Right kidney (tissue), 9 donors: ENCODE data around the gene VEZT.
"Not testable (repeated sequence)": the region's sequence is repeated elsewhere in the genome, so short reads cannot be mapped to it uniquely, and the experiment has no call there.

ENCODE experiments used
- DNase-seq: peaks from one replicate; pipeline ENCODE4 v3.0.0-alpha.2; 2016
- long read RNA-seq, 8 donors: transcript quantifications; one replicate each; lab custom pipeline, GENCODE V29; 2026

Gene VEZT
- long read RNA-seq, donor 1, full-length matches to known transcripts: 15 of 72 reads
- long read RNA-seq, donor 1, partial matches to known transcripts: 57 of 72 reads
- long read RNA-seq, donor 1, other reads (novel, unspliced or antisense): 0 of 72 reads
- long read RNA-seq, donor 2, full-length matches to known transcripts: 5 of 20 reads
- long read RNA-seq, donor 2, partial matches to known transcripts: 15 of 20 reads
- long read RNA-seq, donor 2, other reads (novel, unspliced or antisense): 0 of 20 reads
- long read RNA-seq, donor 3, full-length matches to known transcripts: 4 of 15 reads
- long read RNA-seq, donor 3, partial matches to known transcripts: 11 of 15 reads
- long read RNA-seq, donor 3, other reads (novel, unspliced or antisense): 0 of 15 reads
- long read RNA-seq, donor 4, full-length matches to known transcripts: 6 of 14 reads
- long read RNA-seq, donor 4, partial matches to known transcripts: 8 of 14 reads
- long read RNA-seq, donor 4, other reads (novel, unspliced or antisense): 0 of 14 reads
- long read RNA-seq, donor 5, full-length matches to known transcripts: 6 of 28 reads
- long read RNA-seq, donor 5, partial matches to known transcripts: 22 of 28 reads
- long read RNA-seq, donor 5, other reads (novel, unspliced or antisense): 0 of 28 reads
- long read RNA-seq, donor 6, full-length matches to known transcripts: 1 of 25 reads
- long read RNA-seq, donor 6, partial matches to known transcripts: 24 of 25 reads
- long read RNA-seq, donor 6, other reads (novel, unspliced or antisense): 0 of 25 reads
- long read RNA-seq, donor 7, full-length matches to known transcripts: 6 of 57 reads
- long read RNA-seq, donor 7, partial matches to known transcripts: 51 of 57 reads
- long read RNA-seq, donor 7, other reads (novel, unspliced or antisense): 0 of 57 reads
- long read RNA-seq, donor 8, full-length matches to known transcripts: 6 of 32 reads
- long read RNA-seq, donor 8, partial matches to known transcripts: 26 of 32 reads
- long read RNA-seq, donor 8, other reads (novel, unspliced or antisense): 0 of 32 reads

GRCh38 chr12:95217377-95218149 lies at the start of gene VEZT, which contains the start of gene FGD6:
TSS of gene VEZT (plus strand) at chr12:95217807. CDS start at chr12:95217851, 44 bp downstream.
TSS of gene FGD6 (minus strand) at chr12:95217467. CDS start at chr12:95217240, 227 bp downstream.
- DNase-seq: peak; percentile 97

- DNase-seq: no peak
Measured at GRCh38 chr12:95168746-95169145, 48.9 kb upstream of the VEZT start.

- no peak for DNase-seq
Measured at GRCh38 chr12:95169368-95169767, 48.2 kb upstream of the VEZT start.

GRCh38 chr12:95173392-95174251 lies 44.0 kb upstream of the VEZT start:
- no peak for DNase-seq

GRCh38 chr12:95177201-95177768 lies 40.3 kb upstream of the VEZT start:
- no peak for DNase-seq

- DNase-seq: no peak
Measured at GRCh38 chr12:95178136-95178535, 39.5 kb upstream of the VEZT start.

GRCh38 chr12:95179011-95179410 lies 38.6 kb upstream of the VEZT start:
- DNase-seq: no peak

- no peak for DNase-seq
Measured at GRCh38 chr12:95181103-95181502, 36.5 kb upstream of the VEZT start.

GRCh38 chr12:95182868-95183415 lies 34.7 kb upstream of the VEZT start:
- DNase-seq: no peak

GRCh38 chr12:95184121-95184520 lies 33.5 kb upstream of the VEZT start:
- no peak for DNase-seq

GRCh38 chr12:95185072-95185471 lies 32.5 kb upstream of the VEZT start:
- DNase-seq: no peak

GRCh38 chr12:95185854-95186253 lies 31.8 kb upstream of the VEZT start:
- no peak for DNase-seq

- no peak for DNase-seq
Measured at GRCh38 chr12:95187865-95188415, 29.7 kb upstream of the VEZT start.

- no peak for DNase-seq
Measured at GRCh38 chr12:95191060-95191696, 26.4 kb upstream of the VEZT start.

GRCh38 chr12:95192271-95192670 lies 25.3 kb upstream of the VEZT start:
- no peak for DNase-seq

- DNase-seq: no peak
Measured at GRCh38 chr12:95193139-95193538, 24.5 kb upstream of the VEZT start.

GRCh38 chr12:95195122-95195521 lies 22.5 kb upstream of the VEZT start:
- no peak for DNase-seq

- not testable (repeated sequence) for DNase-seq
Measured at GRCh38 chr12:95196875-95197569, 20.6 kb upstream of the VEZT start.

GRCh38 chr12:95197636-95198035 lies 20.0 kb upstream of the VEZT start:
- DNase-seq: no peak
